ENCODE measurements around the gene TUBA4A. TPM values are rescaled to one million over a fixed set of nuclear protein-coding genes. Genes with fewer than 3 reads are reported as not detected.
"Not testable (repeated sequence)": the region's sequence is repeated elsewhere in the genome, so short reads cannot be mapped to it uniquely, and the experiment has no call there.

Gene TUBA4A
- total RNA-seq, 2 donors from 2014 or later, result 42.1 to 72.9 TPM

DNA sequence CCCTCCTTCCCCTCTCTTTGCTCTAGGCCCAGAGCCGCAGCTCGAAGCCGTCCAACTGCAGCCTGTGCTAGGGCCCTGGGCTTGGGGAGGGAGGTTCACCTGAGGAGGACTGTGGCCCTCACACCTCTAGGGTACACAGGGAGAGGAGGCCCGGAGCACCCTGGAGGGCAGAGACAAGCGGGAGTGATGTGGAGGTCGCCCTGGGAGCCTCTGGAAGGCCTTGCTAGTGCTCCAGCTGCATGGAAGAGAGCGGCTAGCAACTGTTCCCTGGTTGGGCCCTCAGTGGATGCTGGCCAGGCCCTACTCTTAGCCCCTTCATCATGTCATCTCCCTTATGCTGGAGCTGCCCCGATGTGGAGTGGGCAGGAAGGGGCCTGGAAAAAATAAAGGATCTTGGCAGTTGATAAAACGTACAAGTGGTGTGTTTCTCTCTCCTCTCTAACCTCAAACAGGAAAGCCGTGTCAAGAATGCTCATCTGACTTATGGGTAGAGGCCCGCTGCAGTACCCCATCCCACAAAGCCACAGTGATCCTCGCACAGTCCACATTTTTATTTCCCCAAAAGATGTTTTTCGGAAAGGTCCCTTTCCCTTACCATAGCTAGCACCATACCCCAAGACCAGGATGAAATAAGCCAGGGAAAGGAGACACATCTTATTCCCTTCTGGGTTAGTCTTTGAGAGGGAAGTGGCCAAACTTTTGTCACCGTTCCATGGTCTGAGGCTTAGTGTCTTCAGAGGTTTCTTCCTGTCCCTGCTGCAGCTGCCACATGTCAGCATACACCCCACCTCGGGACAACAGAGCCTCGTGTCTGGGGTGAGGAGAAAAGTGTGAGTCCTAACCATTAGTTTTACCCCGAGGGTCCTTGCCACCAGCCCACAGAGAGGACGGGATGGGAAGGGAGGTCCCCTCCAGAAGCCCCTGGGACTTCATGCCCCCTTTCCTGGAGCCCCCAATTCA, 44.2 kb downstream of the TUBA4A start:
- intact Hi-C loops (cut with DNase I), result no loop called here
- ATAC-seq (no peak), DNase-seq (no peak)

DNA sequence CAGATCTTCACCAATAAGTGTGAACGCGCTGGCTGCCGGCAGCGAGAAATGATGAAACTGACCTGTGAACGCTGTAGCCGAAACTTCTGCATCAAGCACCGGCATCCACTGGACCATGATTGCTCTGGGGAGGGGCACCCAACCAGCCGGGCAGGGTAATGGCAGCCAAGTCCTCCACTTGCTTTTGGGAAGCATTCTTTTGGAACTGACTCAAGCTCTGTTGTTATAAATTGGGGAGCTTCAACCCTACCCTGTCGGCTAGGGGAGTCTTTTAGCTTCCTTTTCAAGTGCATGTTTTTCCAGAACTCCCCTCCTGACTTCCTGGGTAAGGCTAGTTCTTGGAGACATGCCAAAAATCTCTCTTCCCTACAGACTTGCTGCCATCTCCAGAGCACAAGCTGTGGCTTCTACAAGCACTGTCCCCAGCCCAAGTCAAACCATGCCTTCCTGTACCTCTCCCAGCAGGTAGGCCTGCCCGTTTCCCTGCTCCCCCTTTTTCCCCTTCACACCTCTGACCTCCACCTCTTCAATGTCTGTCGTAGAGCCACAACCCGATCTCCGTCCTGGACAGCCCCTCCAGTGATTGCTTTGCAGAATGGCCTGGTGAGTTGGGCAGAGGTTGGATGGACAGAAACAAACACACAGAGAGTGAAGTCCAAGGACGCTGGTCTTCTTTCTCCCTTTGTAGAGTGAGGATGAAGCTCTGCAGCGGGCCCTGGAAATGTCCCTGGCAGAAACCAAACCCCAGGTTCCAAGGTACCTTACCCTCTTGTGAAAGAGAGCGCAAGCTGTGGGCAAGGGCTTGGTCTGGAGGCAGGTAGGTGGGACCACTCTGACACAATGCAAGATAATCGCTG, 45.6 kb downstream of the TUBA4A start:
- no peak for DNase-seq
- intact Hi-C loops (cut with DNase I), result no loop called here
- no peak for ATAC-seq

DNA sequence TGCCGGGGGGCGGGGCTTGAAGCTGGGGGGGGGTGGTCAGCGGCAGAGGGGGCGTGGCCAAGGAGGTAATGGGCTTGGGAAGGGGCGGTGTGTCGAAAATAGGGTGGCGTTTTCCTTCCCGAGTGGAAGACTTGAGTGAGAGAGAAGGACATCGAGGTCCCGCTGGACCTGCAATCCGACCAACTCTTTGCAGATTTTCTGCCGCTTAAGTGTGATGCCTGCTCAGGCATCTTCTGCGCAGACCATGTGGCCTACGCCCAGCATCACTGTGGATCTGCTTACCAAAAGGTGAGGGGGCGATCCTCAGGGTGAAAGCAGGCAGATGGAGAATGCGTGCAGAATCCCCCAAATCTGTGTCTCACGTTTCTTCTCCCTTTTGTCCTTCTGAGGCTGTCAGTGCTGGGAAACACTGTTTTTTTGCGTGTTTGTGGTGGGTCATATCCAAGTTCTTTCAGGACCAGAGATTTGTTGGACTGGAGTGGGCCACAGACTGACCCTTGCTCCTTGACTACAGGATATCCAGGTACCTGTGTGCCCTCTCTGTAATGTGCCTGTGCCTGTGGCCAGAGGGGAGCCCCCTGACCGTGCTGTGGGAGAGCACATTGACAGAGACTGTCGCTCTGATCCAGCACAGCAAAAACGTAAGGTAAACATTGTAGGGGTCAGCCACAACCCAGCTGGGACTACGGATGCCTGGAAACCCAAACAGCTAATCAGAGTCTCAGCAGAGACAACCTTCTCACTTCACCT, 46.4 kb downstream of the TUBA4A start:
- ATAC-seq (no peak), DNase-seq (no peak)
- intact Hi-C loops (cut with DNase I), result no loop called here

DNA sequence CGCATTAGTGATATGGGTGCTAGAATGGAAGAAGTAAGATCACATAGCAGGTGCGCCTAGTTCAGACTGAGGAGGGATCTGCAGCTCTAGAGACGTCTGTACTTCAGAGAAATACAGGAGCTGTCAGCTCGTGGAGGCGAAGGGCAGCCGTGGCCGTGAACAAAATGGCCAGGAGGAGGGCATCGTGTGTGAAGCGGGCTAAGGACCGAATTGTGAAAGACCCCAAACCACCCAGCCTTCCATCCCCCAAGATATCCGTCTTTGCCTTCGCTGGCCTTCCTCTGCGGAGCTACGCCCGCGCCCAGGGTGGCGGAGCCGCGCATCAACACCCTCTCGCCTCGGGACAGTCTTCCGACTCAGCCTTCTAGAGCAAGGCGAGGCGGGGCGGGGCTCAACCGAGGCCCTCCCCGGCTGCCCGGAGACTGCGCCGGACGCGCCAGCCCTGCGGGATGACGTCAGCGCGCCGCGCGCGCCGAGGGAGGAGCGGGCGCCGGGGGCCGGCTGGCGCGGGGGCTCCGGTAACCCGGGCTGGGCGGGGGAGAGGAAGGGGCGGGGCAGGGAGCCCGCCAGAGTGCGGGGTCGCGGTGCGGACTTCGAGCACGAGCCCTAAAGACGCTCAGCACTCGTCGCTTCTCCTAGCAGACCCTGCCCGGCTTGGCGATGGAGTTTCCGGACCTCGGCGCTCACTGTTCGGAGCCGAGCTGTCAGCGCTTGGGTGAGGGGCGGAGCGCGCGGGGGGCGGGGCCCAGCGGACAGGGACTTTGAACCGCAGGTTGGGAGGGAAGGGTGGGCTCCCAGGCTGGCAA, 47.2 kb downstream of the TUBA4A start, which contains the start of gene ZFAND2B:
ZFAND2B (plus strand) TSS at position 455 of the 806 bp plus-strand sequence; CDS start at position 661, 206 bp downstream.
- peak; percentile 98 for ATAC-seq
- intact Hi-C loops (cut with DNase I), result no loop called here
- DNase-seq, result peak; percentile 96

DNA sequence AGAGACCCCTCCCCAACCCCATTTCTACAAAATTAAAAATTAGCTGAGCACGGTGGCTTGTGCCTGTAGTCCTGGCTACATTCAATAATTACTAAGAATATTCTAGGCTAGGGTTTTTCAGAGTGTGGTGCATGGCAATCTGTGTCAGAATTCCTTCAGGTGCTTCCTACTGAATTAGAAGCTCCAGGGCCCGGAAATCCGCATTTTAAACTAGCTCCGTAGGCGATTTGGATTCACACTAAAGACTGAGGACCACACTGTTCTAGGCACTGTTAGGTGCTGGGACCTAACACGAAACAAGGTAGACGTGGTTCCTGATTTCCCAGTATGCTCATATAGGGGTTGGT, 47.8 kb downstream of the TUBA4A start:
- intact Hi-C loops (cut with DNase I), result no loop called here
- DNase-seq (no peak), ATAC-seq (no peak)

DNA sequence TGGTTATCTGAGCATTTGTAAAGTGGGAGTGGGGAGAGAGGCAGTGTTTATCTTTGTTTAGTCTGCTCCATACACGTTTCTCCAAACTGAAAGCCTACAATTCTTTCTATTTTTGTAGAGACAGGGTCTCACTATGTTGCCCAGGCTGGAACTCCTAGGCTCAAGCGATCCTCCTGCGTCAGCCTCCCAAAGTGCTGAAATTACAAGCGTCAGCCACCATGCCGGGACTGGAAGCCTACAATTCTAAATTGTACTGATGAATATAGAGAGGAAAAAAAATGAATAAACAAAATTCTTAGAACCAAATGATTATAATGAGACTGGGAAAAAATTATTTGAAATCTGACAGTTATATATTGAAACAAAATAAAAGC, 48.6 kb downstream of the TUBA4A start:
- ATAC-seq (no peak), DNase-seq (no peak)
- intact Hi-C loops (cut with DNase I), result no loop called here

DNA sequence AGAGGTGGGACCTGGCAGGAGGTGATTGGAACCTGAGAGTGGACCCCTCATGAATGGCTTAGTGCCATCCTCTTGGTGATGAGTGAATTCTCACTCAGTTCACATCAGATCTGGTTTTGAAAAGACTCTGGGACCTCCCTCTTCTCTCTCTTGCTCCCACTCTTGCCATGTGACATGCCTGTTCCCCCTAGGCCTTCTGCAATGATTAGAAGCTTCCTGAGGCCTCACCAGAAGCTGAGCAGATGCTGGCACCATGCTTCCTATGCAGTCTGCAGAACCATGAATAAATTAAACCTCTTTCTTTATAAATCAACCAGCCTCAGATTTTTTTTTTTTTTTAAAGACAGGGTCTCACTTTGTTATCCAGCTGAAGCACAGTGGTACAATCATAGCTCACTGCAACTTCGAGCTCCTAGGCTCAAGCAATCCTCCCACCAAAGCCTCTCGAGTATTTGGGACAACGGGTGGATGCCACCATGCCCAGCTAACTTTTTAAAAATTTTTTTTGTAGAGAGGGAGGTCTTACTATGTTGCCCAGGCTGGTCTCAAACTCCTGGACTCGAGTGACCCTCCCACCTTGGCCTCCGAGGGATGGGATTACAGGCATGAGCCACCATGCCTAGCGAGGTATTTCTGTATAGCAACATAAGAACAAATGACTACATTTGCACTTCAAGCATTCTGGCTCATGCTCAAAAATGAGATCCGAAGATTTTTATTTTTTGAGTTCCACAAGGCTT, 49.1 kb downstream of the TUBA4A start:
- ATAC-seq (no peak), DNase-seq (no peak)
- intact Hi-C loops (cut with DNase I), result no loop called here

DNA sequence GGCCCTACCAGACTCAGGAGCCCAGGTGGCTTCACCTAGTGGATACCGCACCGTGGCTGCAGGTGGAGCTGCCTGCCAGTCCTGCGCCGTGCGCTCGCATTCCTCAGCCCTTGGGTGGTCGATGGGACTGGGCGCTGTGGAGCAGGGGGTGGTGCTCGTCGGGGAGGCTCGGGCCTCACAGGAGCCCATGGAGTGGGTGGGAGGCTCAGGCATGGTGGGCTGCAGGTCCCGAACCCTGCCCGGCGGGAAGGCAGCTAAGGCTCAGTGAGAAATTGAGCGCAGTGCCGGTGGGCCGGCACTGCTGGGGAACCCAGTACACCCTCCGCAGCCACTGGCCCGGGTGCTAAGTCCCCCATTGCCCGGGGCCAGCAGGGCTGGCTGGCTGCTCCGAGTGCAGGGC, 52.4 kb downstream of the TUBA4A start:
- ATAC-seq; DNase-seq; intact Hi-C loops (cut with DNase I): not testable (repeated sequence)

DNA sequence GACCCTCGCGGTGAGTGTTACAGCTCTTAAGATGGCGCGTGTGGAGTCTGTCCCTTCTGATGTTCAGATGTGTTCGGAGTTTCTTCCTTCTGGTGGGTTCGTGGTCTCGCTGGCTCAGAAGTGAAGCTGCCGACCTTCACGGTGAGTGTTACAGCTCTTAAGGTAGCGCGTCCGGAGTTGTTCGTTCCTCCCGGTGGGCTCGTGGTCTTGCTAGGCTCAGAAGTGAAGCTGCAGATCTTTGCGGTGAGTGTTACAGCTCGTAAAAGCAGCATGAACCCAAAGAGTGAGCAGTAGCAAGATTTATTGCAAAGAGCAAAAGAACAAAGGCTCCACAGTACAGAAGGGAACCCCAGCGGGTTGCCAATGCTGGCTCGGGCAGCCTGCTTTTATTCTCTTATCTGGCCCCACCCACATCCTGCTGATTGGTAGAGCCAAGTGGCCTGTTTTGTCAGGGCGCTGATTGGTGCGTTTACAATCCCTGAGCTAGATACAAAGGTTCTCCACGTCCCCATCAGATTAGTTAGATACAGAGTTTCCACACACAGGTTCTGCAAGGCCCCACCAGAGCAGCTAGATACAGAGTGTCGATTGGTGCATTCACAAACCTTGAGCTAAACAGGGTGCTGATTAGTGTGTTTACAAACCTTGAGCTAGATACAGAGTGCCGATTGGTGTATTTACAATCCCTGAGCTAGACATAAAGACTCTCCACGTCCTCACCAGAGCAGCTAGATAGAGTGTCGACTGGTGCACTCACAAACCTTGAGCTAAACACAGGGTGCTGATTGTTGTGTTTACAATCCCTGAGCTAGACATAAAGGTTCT, 53.0 kb downstream of the TUBA4A start:
- ATAC-seq; intact Hi-C loops (cut with DNase I); DNase-seq: not testable (repeated sequence)

Small RNA genes within 50 kb of the gene (microRNA-seq; reads per million reads assigned to microRNA genes)
- gene MIR153-1, result 0 to 0.20 reads per million in 2 donors

Other genes with a start within 250 kb of the TUBA4A start
- not detected for gene CFAP65, start 212.4 kb downstream of the TUBA4A start, total RNA-seq
- gene IHH, start 193.0 kb downstream of the TUBA4A start, total RNA-seq, result not detected
- 1 to 10 TPM; 4.7 to 6.9 TPM for gene NHEJ1, start 93.1 kb downstream of the TUBA4A start, total RNA-seq
- gene SLC23A3, start 83.9 kb downstream of the TUBA4A start, total RNA-seq, result under 1 TPM; 0.47 to 0.50 TPM
- 10 to 100 TPM; 46.9 to 56.9 TPM for gene CNPPD1, start 77.0 kb downstream of the TUBA4A start, total RNA-seq
- 10 to 100 TPM; 43.4 to 46.0 TPM for gene RETREG2, start 75.6 kb downstream of the TUBA4A start, total RNA-seq
- 10 to 100 TPM; 21.2 to 26.5 TPM for gene ZFAND2B, start 47.1 kb downstream of the TUBA4A start, total RNA-seq
- gene ABCB6, start 35.0 kb downstream of the TUBA4A start, total RNA-seq, result 10 to 100 TPM; 14.2 to 23.0 TPM
- 10 to 100 TPM; 69.0 to 74.4 TPM for gene ATG9A, start 24.3 kb downstream of the TUBA4A start, total RNA-seq
- 10 to 100 TPM; 16.0 to 20.3 TPM for gene ANKZF1, start 24.1 kb downstream of the TUBA4A start, total RNA-seq
- 1 to 10 TPM; 4.7 to 4.9 TPM for gene GLB1L, start 8.5 kb downstream of the TUBA4A start, total RNA-seq
- 10 to 100 TPM; 15.6 to 17.4 TPM for gene STK16, start 8.4 kb downstream of the TUBA4A start, total RNA-seq
- gene TUBA4B, start 675 bp downstream of the TUBA4A start, total RNA-seq, result not detected
- gene DNAJB2, start 25.4 kb upstream of the TUBA4A start, total RNA-seq, result 10 to 100 TPM; 43.7 to 63.6 TPM
- gene PTPRN, start 55.5 kb upstream of the TUBA4A start, total RNA-seq, result not detected
- gene RESP18, start 78.8 kb upstream of the TUBA4A start, total RNA-seq, result not detected
- gene DNPEP, start 134.0 kb upstream of the TUBA4A start, total RNA-seq, result 10 to 100 TPM; 52.6 to 70.5 TPM
- 1,000 to 10,000 TPM; 5,895 to 7,519 TPM for gene DES, start 164.5 kb upstream of the TUBA4A start, total RNA-seq
- 10 to 100 TPM; 94.6 to 94.9 TPM for gene SPEG, start 180.9 kb upstream of the TUBA4A start, total RNA-seq
- 10 to 100 TPM; 29.0 to 30.0 TPM for gene GMPPA, start 245.0 kb upstream of the TUBA4A start, total RNA-seq